Activated naive CD8-positive, alpha-beta T cell (primary cell): Measurements from ENCODE around the gene SRD5A2.
"Not testable (repeated sequence)": the region's sequence is repeated elsewhere in the genome, so short reads cannot be mapped to it uniquely, and the experiment has no call there.

Experiments used
- H3K27ac Mint-ChIP-seq: one replicate; pipeline ENCODE4 v1.8.0; 2021; ENCODE audit warnings: mixed read lengths
- H3K27me3 Mint-ChIP-seq: one replicate; pipeline ENCODE4 v1.8.0; 2021; ENCODE audit warnings: mixed read lengths
- H3K36me3 Mint-ChIP-seq: one replicate; pipeline ENCODE4 v1.8.0; 2021; ENCODE audit warnings: mixed read lengths
- H3K4me1 Mint-ChIP-seq: one replicate; pipeline ENCODE4 v1.8.0; 2021; ENCODE audit warnings: low read depth, mixed read lengths
- H3K4me3 Mint-ChIP-seq: one replicate; pipeline ENCODE4 v1.8.0; 2021; ENCODE audit warnings: mild to moderate bottlenecking, mixed read lengths
- H3K9me3 Mint-ChIP-seq: one replicate; pipeline ENCODE4 v1.8.0; 2021; ENCODE audit warnings: low read depth, mixed read lengths

SRD5A2 gene

GRCh38 chr2:31522786-31523185 is 58.0 kb downstream of the SRD5A2 start:
- H3K9me3 Mint-ChIP-seq: no peaks in the 10 kb centered on the region
- no peak overlapping the region for H3K27ac Mint-ChIP-seq
- H3K36me3 Mint-ChIP-seq: no peaks in the 10 kb centered on the region
- no peak overlapping the region for H3K4me3 Mint-ChIP-seq
- peaks cover 7% of the 10 kb centered on the region for H3K27me3 Mint-ChIP-seq
- H3K4me1 Mint-ChIP-seq: no peaks in the 10 kb centered on the region

- Mint-ChIP-seq H3K9me3 (no peaks in the 10 kb centered on the region), H3K36me3 (no peaks in the 10 kb centered on the region), H3K27me3 (peaks cover 8% of the 10 kb centered on the region), H3K27ac (no peak overlapping the region), H3K4me1 (no peaks in the 10 kb centered on the region), H3K4me3 (no peak overlapping the region)
These were observed 63.1 kb downstream of the SRD5A2 start for GRCh38 chr2:31517442-31518203.

GRCh38 chr2:31515586-31515985 is 65.2 kb downstream of the SRD5A2 start:
- Mint-ChIP-seq H3K9me3 (no peaks in the 10 kb centered on the region), H3K27ac (no peak overlapping the region), H3K4me1 (no peaks in the 10 kb centered on the region), H3K27me3 (peaks cover 7% of the 10 kb centered on the region), H3K4me3 (no peak overlapping the region), H3K36me3 (no peaks in the 10 kb centered on the region)

GRCh38 chr2:31513553-31513952 is 67.2 kb downstream of the SRD5A2 start:
- H3K36me3 Mint-ChIP-seq: no peaks in the 10 kb centered on the region
- no peaks in the 10 kb centered on the region for H3K4me1 Mint-ChIP-seq
- no peak overlapping the region for H3K27ac Mint-ChIP-seq
- H3K4me3 Mint-ChIP-seq: no peak overlapping the region
- H3K27me3 Mint-ChIP-seq: peaks cover 7% of the 10 kb centered on the region
- no peaks in the 10 kb centered on the region for H3K9me3 Mint-ChIP-seq

GRCh38 chr2:31511376-31511775 is 69.4 kb downstream of the SRD5A2 start:
- H3K36me3 Mint-ChIP-seq: no peaks in the 10 kb centered on the region
- H3K4me1 Mint-ChIP-seq: no peaks in the 10 kb centered on the region
- H3K27ac Mint-ChIP-seq: no peak overlapping the region
- no peak overlapping the region for H3K4me3 Mint-ChIP-seq
- H3K9me3 Mint-ChIP-seq: no peaks in the 10 kb centered on the region
- peaks cover 7% of the 10 kb centered on the region for H3K27me3 Mint-ChIP-seq

GRCh38 chr2:31505111-31505510 is 75.6 kb downstream of the SRD5A2 start:
- Mint-ChIP-seq H3K9me3 (no peaks in the 10 kb centered on the region), H3K27ac (no peak overlapping the region), H3K27me3 (peaks cover 9% of the 10 kb centered on the region), H3K36me3 (no peaks in the 10 kb centered on the region), H3K4me1 (no peaks in the 10 kb centered on the region), H3K4me3 (no peak overlapping the region)

GRCh38 chr2:31504311-31504710 is 76.4 kb downstream of the SRD5A2 start:
- no peaks in the 10 kb centered on the region for H3K9me3 Mint-ChIP-seq
- no peaks in the 10 kb centered on the region for H3K36me3 Mint-ChIP-seq
- H3K27ac Mint-ChIP-seq: no peak overlapping the region
- H3K27me3 Mint-ChIP-seq: peaks cover 9% of the 10 kb centered on the region
- H3K4me3 Mint-ChIP-seq: no peak overlapping the region
- H3K4me1 Mint-ChIP-seq: no peaks in the 10 kb centered on the region

- not testable (repeated sequence) for H3K4me1 Mint-ChIP-seq, H3K9me3 Mint-ChIP-seq, H3K36me3 Mint-ChIP-seq, H3K4me3 Mint-ChIP-seq, H3K27me3 Mint-ChIP-seq, H3K27ac Mint-ChIP-seq
These were observed 84.3 kb downstream of the SRD5A2 start for GRCh38 chr2:31496451-31496874.

- peaks cover 15% of the 10 kb centered on the region for H3K27me3 Mint-ChIP-seq
- not testable (repeated sequence) for H3K36me3 Mint-ChIP-seq, H3K4me3 Mint-ChIP-seq, H3K9me3 Mint-ChIP-seq, H3K4me1 Mint-ChIP-seq, H3K27ac Mint-ChIP-seq
These were observed 91.4 kb downstream of the SRD5A2 start for GRCh38 chr2:31489339-31489738.

GRCh38 chr2:31483246-31483645 is 97.5 kb downstream of the SRD5A2 start:
- Mint-ChIP-seq H3K9me3 (no peaks in the 10 kb centered on the region), H3K36me3 (no peaks in the 10 kb centered on the region), H3K27ac (no peak overlapping the region), H3K4me1 (no peaks in the 10 kb centered on the region), H3K27me3 (peaks cover 6% of the 10 kb centered on the region), H3K4me3 (no peak overlapping the region)

GRCh38 chr2:31476511-31477180 is 104.1 kb downstream of the SRD5A2 start:
- peaks cover 7% of the 10 kb centered on the region for H3K27me3 Mint-ChIP-seq
- no peaks in the 10 kb centered on the region for H3K4me1 Mint-ChIP-seq
- no peak overlapping the region for H3K4me3 Mint-ChIP-seq
- no peak overlapping the region for H3K27ac Mint-ChIP-seq
- no peaks in the 10 kb centered on the region for H3K9me3 Mint-ChIP-seq
- no peaks in the 10 kb centered on the region for H3K36me3 Mint-ChIP-seq

- no peaks in the 10 kb centered on the region for H3K36me3 Mint-ChIP-seq
- no peak overlapping the region for H3K27ac Mint-ChIP-seq
- no peak overlapping the region for H3K4me3 Mint-ChIP-seq
- H3K9me3 Mint-ChIP-seq: no peaks in the 10 kb centered on the region
- peaks cover 10% of the 10 kb centered on the region for H3K27me3 Mint-ChIP-seq
- no peaks in the 10 kb centered on the region for H3K4me1 Mint-ChIP-seq
These were observed 105.0 kb downstream of the SRD5A2 start for GRCh38 chr2:31475692-31476091.

- Mint-ChIP-seq H3K4me1 (no peaks in the 10 kb centered on the region), H3K4me3 (no peak overlapping the region), H3K27ac (no peak overlapping the region), H3K36me3 (no peaks in the 10 kb centered on the region), H3K9me3 (no peaks in the 10 kb centered on the region), H3K27me3 (peaks cover 10% of the 10 kb centered on the region)
These were observed 106.4 kb downstream of the SRD5A2 start for GRCh38 chr2:31474296-31474695.
